GM12801 (cell line): ENCODE data around the gene PTTG1.

Experiments used
- TF ChIP-seq, protein P1 (sequence below): IDR thresholded peaks from one replicate; pipeline ENCODE4 v1.5.1; 2011; ENCODE audit warnings: control low read depth; ENCODE audit not compliant: insufficient read length; ENCODE audit errors: extremely low read depth

The PTTG1 gene

GRCh38 chr5:160438316-160439204 is 16.9 kb downstream of the PTTG1 start:
- TF ChIP-seq, protein P1, sequence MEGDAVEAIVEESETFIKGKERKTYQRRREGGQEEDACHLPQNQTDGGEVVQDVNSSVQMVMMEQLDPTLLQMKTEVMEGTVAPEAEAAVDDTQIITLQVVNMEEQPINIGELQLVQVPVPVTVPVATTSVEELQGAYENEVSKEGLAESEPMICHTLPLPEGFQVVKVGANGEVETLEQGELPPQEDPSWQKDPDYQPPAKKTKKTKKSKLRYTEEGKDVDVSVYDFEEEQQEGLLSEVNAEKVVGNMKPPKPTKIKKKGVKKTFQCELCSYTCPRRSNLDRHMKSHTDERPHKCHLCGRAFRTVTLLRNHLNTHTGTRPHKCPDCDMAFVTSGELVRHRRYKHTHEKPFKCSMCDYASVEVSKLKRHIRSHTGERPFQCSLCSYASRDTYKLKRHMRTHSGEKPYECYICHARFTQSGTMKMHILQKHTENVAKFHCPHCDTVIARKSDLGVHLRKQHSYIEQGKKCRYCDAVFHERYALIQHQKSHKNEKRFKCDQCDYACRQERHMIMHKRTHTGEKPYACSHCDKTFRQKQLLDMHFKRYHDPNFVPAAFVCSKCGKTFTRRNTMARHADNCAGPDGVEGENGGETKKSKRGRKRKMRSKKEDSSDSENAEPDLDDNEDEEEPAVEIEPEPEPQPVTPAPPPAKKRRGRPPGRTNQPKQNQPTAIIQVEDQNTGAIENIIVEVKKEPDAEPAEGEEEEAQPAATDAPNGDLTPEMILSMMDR = no peak

- TF ChIP-seq, protein P1 = no peak
Observed at GRCh38 chr5:160439205-160439600, 17.5 kb downstream of the PTTG1 start.

- TF ChIP-seq, protein P1 = no peak
Observed at GRCh38 chr5:160441311-160441781, 19.7 kb downstream of the PTTG1 start.

DNA sequence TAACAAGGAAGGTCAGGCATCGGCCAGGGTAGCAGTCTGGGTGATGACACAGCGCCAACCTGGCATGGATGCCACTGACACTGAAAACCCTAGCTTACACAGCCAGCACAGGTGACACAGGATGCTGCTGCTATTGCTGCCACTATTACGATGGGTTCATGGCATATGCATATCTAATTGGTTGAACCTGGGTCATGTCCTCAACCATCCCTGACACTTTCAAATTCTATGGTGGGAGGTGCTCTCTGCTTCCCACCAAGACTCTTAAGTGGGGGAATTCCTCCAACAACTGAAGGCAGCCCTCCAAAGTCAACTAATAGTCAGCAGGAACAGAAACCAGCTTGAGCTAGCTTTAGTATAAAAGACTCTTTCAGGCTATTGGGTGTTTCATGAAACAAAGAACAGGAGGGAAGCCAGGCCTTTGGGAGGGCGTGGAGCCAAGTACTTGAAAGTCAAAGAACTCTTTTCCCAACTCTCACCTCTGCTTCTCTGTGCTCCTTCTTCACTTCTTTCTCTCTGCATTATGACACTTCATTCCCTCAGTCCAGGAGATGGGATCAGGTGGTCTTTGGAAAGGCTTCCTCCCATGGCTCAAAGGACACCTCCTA is 21.3 kb downstream of the PTTG1 start:
- TF ChIP-seq, protein P1 = no peak

- TF ChIP-seq, protein P1 = no peak
Observed at GRCh38 chr5:160444407-160444806, 22.8 kb downstream of the PTTG1 start.

- TF ChIP-seq, protein P1 = no peak
Observed at GRCh38 chr5:160445132-160445531, 23.5 kb downstream of the PTTG1 start.

- TF ChIP-seq, protein P1 = no peak
Observed at GRCh38 chr5:160445751-160446150, 24.1 kb downstream of the PTTG1 start.
